Activated T-cell treated with anti-CD3 and anti-CD28 coated beads, Interleukin-2, amount 50 U/mL, for 4 hours (primary cell): ENCODE data around the gene CXorf58. TPM values are rescaled to one million over a fixed set of nuclear protein-coding genes. Genes with fewer than 3 reads are reported as not detected.
"Not testable (repeated sequence)": the region's sequence is repeated elsewhere in the genome, so short reads cannot be mapped to it uniquely, and the experiment has no call there.

Experiments used
- ATAC-seq, 2 donors: fragments of 200-7000 bp; cut with Tn5 transposase; one replicate each; pipeline ENCODE4 v1.10.0; 2021
- DNase-seq: peaks from one replicate; pipeline ENCODE4 v3.0.0-alpha.2; 2020
- H3K27me3 Mint-ChIP-seq: one replicate; pipeline ENCODE4 v1.8.0; 2021; ENCODE audit warnings: low read depth, mixed read lengths
- H3K36me3 Mint-ChIP-seq: one replicate; pipeline ENCODE4 v1.8.0; 2022; ENCODE audit warnings: mixed read lengths; ENCODE audit not compliant: insufficient read depth
- H3K4me1 Mint-ChIP-seq: one replicate; pipeline ENCODE4 v1.8.0; 2021; ENCODE audit warnings: low read depth, mixed read lengths
- H3K4me3 Mint-ChIP-seq: one replicate; pipeline ENCODE4 v1.8.0; 2021; ENCODE audit warnings: mild to moderate bottlenecking, moderate library complexity, mixed read lengths
- H3K9me3 Mint-ChIP-seq: one replicate; pipeline ENCODE4 v1.8.0; 2021; ENCODE audit warnings: mixed read lengths
- total RNA-seq, 3 donors: library from RNA; stranded (reverse); gene quantifications; one replicate each; pipeline ENCODE4 v1.2.1, GENCODE V29; 2021

The CXorf58 gene, protein sequence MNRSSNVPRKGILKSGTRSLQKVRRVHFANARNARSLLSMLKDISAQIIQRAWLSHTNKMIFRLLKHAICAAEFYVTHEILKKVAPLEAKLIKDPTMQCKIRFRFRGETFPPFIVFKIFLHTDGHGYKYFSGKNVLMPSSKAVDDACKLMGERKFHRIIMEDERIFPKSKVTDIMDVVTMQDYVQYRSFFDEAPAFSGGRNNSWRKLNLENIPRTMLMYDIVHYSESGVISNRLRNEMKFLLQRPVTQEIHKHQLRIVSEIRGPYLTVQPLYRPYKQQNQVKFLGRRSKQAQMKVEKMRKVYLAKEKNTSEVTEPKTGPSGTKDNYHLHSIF
- under 1 TPM in 1 of 3 donors, not detected in 2; 0.83 TPM for total RNA-seq

DNA sequence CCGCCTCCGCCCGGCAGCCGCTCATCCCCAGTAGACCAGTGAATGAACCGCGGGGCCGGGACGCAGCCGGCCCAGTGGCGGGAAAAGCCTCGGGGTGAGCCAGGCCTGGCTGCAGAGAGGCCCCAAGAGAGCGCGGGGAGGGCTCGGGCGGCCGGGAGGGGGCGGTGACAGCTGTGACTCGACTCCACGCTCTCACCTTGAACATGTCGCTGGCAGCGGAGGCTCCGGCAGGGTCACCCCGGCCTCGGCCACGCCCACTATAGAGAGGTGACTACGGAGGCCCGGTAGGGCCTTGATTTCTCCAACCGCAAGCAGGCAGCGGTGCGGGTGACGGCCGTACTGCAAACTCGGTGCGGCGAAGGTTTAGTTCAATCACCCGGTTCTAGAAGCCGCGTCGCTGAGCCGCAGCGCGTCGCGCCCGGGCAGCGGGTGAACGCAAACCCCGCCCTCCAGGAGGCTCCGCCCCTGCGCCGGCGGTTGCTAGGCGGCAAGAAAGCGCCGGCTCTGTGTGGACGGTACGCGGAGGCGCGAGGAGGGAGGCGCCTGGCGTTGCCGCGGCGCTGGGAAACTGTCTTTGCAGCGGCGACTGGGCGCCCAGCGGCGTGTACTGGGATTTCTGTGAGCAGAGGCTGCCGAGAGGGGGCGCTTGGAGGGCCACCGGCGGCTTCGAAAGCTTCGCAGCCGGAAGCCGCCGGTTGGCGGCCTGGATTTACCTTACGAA is at the start of gene CXorf58, which contains the start of gene APOO:
Gene CXorf58 (plus strand): TSS at position 509 of the 721 bp plus-strand sequence. CDS start 2,297 bp downstream, outside the sequence.
Gene APOO (minus strand): TSS at position 441 of the 721 bp plus-strand sequence. CDS start 236 bp downstream, at position 205.
- Mint-ChIP-seq H3K4me3 (peak within 1 kb of the TSS; percentile 79), H3K36me3 (no peaks in the 10 kb centered on the region), H3K27me3 (no peaks in the 10 kb centered on the region), H3K4me1 (peaks cover 18% of the 10 kb centered on the region), H3K9me3 (no peaks in the 10 kb centered on the region)
- ATAC-seq (peak; percentile 94 to 95), DNase-seq (peak; percentile 87)

DNA sequence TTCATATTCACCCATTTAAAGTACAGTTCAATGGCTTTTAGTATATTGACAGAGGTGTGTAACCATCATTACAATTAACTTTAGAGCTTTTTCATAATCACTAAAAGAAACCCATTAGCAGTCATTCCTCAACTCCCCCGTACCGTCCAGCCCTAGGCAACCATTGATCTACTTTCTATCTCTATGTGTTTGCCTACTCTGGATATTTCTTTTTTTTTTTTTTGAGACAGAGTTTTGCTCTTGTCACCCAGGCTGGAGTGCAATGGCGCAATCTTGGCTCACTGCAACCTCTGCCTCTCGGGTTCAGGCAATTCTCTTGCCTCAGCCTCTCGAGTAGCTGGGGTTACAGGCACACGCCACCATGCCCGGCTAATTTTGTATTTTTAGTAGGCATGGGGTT is 48.6 kb upstream of the CXorf58 start:
- not testable (repeated sequence) for H3K9me3 Mint-ChIP-seq, H3K4me3 Mint-ChIP-seq, ATAC-seq, H3K27me3 Mint-ChIP-seq, H3K36me3 Mint-ChIP-seq, DNase-seq, H3K4me1 Mint-ChIP-seq

DNA sequence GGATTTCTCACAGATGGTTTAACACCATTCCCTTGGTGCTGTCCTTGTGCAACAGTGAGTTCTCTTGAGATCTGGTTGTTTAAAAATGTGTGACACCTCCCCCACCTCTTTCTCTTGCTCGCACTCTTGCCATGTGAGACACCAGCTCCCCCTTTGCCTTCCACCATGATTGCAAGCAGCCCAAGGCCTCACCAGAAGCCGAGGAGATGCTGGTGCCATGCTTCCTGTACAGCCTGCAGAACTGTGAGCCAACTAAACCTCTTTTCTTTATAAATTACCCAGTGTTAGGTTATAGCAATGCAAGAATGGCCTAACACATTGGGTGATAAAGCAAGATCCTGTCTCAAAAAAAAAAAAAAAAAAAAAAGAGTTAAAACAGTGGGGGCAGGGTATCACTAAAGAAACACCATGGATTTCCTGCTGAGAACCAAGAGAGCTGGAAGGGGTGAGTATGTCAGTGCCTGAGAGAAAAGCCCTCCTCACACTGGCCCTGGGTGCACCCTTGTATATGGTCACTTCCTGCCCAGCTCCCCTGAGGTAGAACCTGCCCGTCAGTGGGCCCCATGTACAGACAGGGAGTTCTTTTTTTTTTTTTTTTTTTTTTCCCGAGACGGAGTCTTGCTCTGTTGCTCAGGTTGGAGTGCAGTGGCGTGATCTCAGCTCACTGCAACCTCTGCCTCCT is 46.5 kb upstream of the CXorf58 start:
- no peaks in the 10 kb centered on the region for H3K9me3 Mint-ChIP-seq
- H3K4me3 Mint-ChIP-seq: no peak overlapping the region
- ATAC-seq: no peak
- DNase-seq: no peak
- H3K36me3 Mint-ChIP-seq: peaks cover 8% of the 10 kb centered on the region
- H3K4me1 Mint-ChIP-seq: peaks cover 5% of the 10 kb centered on the region
- no peaks in the 10 kb centered on the region for H3K27me3 Mint-ChIP-seq

DNA sequence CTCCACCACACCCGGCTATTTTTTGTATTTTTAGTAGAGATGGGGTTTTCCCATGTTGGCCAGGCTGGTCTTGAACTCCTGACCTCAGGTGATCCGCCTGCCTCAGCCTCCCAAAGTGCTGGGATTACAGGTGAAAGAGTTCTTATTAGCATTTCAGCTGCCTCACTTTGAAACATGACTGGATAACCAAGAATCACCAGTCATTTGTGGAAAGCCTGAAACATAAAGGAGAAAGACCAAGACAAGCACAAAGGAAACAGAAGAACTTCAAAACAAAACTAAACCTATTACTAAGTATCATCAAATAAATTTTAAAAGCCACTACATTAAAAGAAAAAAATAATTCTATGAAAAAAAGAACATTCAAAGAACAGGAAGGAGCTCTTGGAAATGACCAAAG is 45.9 kb upstream of the CXorf58 start:
- not testable (repeated sequence) for DNase-seq, H3K4me3 Mint-ChIP-seq, H3K27me3 Mint-ChIP-seq, H3K36me3 Mint-ChIP-seq, H3K4me1 Mint-ChIP-seq, H3K9me3 Mint-ChIP-seq, ATAC-seq

DNA sequence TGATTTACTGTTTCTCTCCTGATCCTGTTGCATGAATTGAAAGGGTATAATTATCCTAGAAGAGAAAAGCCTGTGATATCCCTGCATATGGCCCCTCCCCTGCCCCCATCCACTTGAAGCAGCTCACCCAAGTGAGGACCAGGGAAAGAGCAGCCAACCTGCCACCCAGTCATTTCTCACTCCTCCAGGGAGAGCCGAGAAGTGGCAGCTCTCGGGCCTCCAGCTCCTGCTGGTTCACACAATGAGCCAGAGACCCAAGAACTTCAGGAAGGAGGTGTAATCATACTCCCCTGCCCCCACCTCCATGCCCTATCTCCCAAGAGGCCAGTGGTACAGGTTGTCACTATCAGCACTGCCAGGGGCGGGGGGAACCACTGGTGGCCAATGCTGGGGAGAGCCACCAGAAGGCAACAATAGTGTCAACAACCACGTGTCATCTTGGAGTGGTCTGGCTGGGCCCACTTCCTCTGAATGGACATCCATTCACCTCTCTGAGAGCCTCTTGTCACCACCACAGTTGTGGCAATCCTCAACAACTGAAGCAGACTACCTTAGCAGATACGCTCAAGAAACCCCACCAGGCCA is 43.0 kb upstream of the CXorf58 start:
- Mint-ChIP-seq H3K36me3 (peaks cover 4% of the 10 kb centered on the region), H3K27me3 (no peaks in the 10 kb centered on the region), H3K4me3 (no peak overlapping the region), H3K9me3 (no peaks in the 10 kb centered on the region), H3K4me1 (peaks cover 5% of the 10 kb centered on the region)
- ATAC-seq: no peak
- no peak for DNase-seq

DNA sequence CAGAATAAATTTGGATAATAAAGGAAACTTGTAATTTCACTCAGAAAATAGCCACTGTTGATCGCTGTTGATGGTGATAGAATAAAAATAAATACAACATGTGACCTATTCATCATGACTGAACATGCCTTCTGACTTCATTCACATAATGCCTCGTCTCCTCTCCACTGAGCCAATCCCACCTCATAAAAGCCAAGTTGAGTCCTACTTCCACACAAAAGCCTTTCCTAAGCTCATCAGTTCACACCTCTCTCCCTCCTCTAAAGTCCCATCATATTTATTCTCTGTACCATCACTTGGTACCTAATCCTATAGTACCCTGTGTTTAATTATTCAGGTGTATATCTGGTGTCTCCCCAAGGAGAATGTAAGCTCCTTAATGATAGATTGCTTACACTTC is 37.8 kb upstream of the CXorf58 start:
- ATAC-seq: no peak
- no peaks in the 10 kb centered on the region for H3K9me3 Mint-ChIP-seq
- peaks cover 6% of the 10 kb centered on the region for H3K36me3 Mint-ChIP-seq
- H3K27me3 Mint-ChIP-seq: no peaks in the 10 kb centered on the region
- H3K4me1 Mint-ChIP-seq: no peaks in the 10 kb centered on the region
- no peak overlapping the region for H3K4me3 Mint-ChIP-seq
- no peak for DNase-seq

DNA sequence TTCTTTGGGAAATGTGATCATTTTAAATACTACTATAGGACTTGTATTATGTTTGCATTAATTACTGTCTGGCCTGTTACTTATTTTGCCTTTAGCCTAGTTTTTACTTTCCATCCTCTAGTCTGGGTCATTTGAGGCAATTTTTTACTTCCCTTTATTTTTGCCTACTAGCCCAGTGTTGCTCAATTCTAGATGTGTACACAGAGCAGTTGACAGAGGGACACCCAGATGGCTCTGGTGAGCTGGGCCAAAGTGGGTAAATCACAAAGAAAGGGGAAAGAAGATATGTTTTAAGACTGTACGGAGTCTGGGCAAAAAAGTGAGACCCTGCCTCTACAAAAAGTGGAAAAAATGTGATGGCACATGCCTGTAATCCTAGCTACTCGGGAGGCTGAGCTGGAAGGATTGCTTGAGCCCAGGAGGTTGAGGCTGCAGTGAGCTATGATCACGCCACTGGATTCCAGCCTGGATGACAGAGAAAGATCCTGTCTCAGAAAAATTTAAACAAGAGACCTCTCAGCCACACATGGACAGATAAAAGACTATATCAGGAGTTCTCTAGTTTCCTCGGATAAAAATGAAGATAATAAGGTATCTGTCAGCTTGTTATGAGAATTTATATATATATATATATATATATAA is 35.8 kb upstream of the CXorf58 start:
- Mint-ChIP-seq H3K27me3 (no peaks in the 10 kb centered on the region), H3K9me3 (no peaks in the 10 kb centered on the region), H3K36me3 (peaks cover 6% of the 10 kb centered on the region), H3K4me1 (no peaks in the 10 kb centered on the region), H3K4me3 (no peak overlapping the region)
- ATAC-seq (no peak), DNase-seq (no peak)

DNA sequence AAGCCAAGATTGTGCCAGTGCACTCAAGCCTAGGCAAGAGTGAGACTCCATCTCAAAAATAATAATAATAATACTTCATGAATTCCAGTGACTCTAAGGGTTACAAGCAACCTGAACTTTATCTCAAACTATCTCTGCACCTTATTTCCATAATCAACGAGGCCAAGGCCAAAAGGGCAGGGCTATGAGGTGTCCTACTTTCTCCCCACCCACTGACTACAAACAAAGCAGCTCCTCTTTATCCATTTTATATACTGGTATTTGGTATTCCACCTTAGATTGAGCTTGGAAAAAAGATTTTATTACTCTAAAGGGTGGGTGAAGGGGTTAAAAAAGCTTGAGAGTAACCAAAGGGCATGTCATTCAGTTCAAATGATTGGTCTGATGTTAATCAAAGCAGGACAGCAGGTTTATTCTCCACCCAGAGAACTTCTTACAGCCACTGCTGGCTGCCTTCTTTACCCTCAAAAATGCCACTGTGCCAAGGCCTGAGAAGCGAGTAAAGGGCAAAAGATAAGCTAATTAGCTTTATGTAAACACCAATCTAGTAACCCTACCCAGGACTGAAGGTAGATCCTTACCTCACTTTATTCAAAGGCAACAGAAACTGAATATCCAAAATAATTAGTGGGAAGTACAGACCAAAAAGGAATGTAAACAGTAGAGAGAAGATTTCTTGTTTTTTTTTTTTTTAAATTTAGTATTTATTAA is 28.3 kb upstream of the CXorf58 start:
- DNase-seq: no peak
- ATAC-seq: no peak
- Mint-ChIP-seq H3K4me3 (no peak overlapping the region), H3K27me3 (no peaks in the 10 kb centered on the region), H3K4me1 (peaks cover 8% of the 10 kb centered on the region), H3K36me3 (no peaks in the 10 kb centered on the region), H3K9me3 (no peaks in the 10 kb centered on the region)

DNA sequence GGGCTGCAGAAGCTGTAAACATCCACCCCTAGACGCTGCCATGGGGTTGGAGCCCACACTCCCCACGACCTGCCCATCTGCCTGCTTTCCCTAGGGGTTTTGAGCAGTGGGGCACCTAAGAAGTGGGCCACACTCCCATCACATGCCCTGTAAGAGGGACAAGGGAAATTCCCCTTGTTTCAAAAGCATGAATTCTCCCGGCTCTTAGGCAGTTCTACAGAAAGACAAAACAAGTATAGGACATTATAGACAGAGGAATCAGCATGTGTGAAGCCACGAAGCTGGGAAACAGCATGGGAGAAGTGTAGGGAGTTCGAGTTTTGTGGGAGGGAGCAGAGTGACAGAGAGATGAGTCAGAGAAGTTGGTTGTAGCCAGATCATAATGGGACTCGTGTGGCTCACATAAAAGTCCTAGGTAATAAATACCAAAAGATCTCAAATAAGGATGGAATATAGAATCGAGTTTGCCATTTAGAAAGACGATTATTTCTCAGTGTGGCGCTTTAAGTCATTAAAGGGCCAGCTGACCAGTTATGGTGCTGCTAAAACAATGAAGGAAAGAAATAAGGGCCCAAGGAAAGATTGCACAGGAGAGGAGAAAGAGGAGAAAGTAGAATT is 24.0 kb upstream of the CXorf58 start:
- ATAC-seq: peak; percentile 59 to 65

DNA sequence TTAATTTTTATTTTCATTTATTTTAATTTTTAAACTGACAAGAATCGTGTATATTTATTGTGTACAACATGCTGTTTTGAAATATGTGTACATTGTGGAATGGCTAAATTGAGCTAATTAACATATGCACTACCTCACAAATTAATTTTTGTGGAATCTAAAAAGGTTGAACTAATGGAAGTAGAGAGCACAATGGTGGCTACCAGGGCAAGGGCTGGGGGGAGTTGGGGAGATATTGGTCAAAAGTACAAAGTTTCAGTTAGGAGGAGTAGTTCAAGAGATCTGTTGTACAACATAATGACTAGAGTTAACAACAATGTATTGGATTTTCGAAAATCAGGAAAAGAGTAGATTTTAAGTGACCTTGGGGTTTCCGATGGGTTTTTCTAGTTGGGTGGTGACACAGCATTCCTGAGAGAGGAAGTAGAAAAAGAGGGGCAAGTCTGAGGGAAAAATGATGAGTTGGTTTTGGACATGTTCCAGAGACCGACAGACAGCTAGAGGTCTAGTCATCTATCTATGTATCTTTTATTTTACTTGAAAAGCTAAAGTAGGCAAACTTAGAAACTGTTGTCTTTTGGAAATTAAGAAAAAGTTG is 23.3 kb upstream of the CXorf58 start:
- Mint-ChIP-seq H3K36me3 (no peaks in the 10 kb centered on the region), H3K4me3 (no peak overlapping the region), H3K4me1 (peaks cover 8% of the 10 kb centered on the region), H3K9me3 (no peaks in the 10 kb centered on the region), H3K27me3 (no peaks in the 10 kb centered on the region)
- DNase-seq (no peak), ATAC-seq (no peak)

More for the DNA sequence above, 24.0 kb upstream of the CXorf58 start:
- H3K9me3 Mint-ChIP-seq: no peaks in the 10 kb centered on the region
- no peaks in the 10 kb centered on the region for H3K27me3 Mint-ChIP-seq
- no peaks in the 10 kb centered on the region for H3K36me3 Mint-ChIP-seq
- peaks cover 8% of the 10 kb centered on the region for H3K4me1 Mint-ChIP-seq
- DNase-seq: no peak
- no peak overlapping the region for H3K4me3 Mint-ChIP-seq

DNA sequence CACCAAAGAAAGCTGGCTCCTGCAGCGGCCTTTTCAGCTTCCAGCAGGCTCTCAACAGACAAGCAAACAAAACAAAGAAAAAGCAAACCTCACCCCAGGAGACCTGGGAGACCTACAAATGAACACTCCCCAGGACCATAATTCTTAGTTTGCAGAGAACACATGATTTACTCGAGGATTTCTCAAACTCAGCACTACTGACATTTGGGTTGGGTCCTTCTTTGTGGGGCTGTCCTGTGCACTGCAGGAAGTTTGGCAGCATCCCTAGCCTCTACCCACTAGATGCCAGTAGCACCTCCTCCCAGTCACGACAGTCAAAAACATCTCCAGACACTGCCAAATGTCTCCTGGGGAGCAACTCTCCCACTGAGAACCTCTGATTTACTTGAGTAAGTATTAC is 22.0 kb upstream of the CXorf58 start:
- no peak overlapping the region for H3K4me3 Mint-ChIP-seq
- DNase-seq: no peak
- no peaks in the 10 kb centered on the region for H3K9me3 Mint-ChIP-seq
- no peaks in the 10 kb centered on the region for H3K36me3 Mint-ChIP-seq
- ATAC-seq: no peak
- no peaks in the 10 kb centered on the region for H3K27me3 Mint-ChIP-seq
- peaks cover 8% of the 10 kb centered on the region for H3K4me1 Mint-ChIP-seq

DNA sequence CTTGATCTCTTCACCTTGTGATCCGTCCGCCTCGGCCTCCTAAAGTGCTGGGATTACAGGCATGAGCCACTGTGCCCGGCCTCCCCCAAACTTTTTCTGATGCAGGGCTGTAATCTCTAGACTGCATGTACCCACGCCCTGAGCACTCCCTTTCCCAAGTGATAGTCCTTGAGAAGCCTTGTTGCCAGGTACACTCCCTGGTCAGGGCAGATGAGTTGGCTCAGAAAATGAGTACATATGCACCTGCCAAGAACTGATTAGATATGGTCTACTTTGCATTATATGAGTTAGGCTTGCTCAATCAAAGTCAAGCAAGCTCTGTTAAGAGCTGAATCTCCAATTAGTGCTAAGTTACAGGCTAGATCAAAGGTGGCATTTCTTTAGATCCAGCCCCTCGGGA is 20.4 kb upstream of the CXorf58 start:
- Mint-ChIP-seq H3K9me3 (no peaks in the 10 kb centered on the region), H3K4me3 (no peak overlapping the region), H3K4me1 (peaks cover 8% of the 10 kb centered on the region), H3K36me3 (no peaks in the 10 kb centered on the region), H3K27me3 (no peaks in the 10 kb centered on the region)
- ATAC-seq: no peak
- DNase-seq: no peak

DNA sequence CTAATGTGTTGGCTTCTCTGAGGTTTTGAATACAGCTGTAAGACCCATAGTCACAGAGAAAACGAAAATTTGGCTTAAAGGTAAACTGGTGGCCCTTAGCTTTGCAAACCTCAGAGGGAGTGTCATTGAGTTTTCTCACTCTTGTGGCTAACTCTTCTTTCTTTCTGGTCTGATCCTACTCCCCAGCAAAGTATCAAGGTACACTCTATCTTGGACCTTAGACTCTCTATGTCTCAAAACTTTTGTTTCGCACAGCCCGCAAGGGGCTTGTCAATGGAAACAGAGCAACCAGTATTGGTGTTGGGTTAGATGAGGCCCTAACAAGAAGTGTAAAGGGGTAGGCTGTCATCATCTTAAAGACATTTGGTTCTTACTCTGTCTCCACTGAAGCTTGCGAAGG is 19.9 kb upstream of the CXorf58 start:
- H3K9me3 Mint-ChIP-seq: no peaks in the 10 kb centered on the region
- H3K27me3 Mint-ChIP-seq: no peaks in the 10 kb centered on the region
- no peak overlapping the region for H3K4me3 Mint-ChIP-seq
- peaks cover 8% of the 10 kb centered on the region for H3K4me1 Mint-ChIP-seq
- ATAC-seq (no peak), DNase-seq (no peak)
- no peaks in the 10 kb centered on the region for H3K36me3 Mint-ChIP-seq
